HepG2 (cell line): ENCODE measurements around the gene ABCB6. TPM values are rescaled to one million over a fixed set of nuclear protein-coding genes. Genes with fewer than 3 reads are reported as not detected.

Experiments used
- ATF7-NPFF ChIP-seq: sonication (generic); formaldehyde crosslinking; IDR thresholded peaks from 2 replicates; pipeline ENCODE4 v1.8.1; 2023; ENCODE audit warnings: mild to moderate bottlenecking, low read depth, missing genetic modification reagents, moderate library complexity
- BRD4 ChIP-seq: sonication (generic); formaldehyde crosslinking; IDR thresholded peaks from 2 replicates; pipeline ENCODE4 v1.4.0; 2020; ENCODE audit warnings: missing genetic modification reagents
- CBX2 ChIP-seq, 2 experiments: fragments of 200-600 bp in 1 of 2; sonication (generic); formaldehyde crosslinking in 1 of 2; IDR thresholded peaks; 2 replicates each; pipeline versions ENCODE4 v1.7.0 to v1.8.1; 2018 to 2022; ENCODE audit warnings: low read depth in 2 of 2, low read length in 1 of 2, mild to moderate bottlenecking in 1 of 2, missing genetic modification reagents in 1 of 2
- CENPBD1 ChIP-seq: sonication (generic); formaldehyde crosslinking; IDR thresholded peaks from 2 replicates; pipeline ENCODE4 v1.8.0; 2022; ENCODE audit warnings: missing genetic modification reagents, low read depth, mild to moderate bottlenecking, borderline replicate concordance
- HNF1A ChIP-seq, 2 experiments: sonication (generic) in 1 of 2; formaldehyde crosslinking in 1 of 2; IDR thresholded peaks; 2 replicates each; pipeline versions ENCODE4 v1.4.0 to v1.6.1; 2016 to 2020; ENCODE audit warnings: borderline replicate concordance in 1 of 2, low read depth in 1 of 2, mild to moderate bottlenecking in 1 of 2, missing genetic modification reagents in 1 of 2
- HNRNPH1 ChIP-seq: fragments of 200-400 bp; formaldehyde crosslinking; optimal IDR thresholded peaks from 2 replicates; pipeline ENCODE3; 2017; ENCODE audit warnings: mild to moderate bottlenecking, low read depth, low read length
- JDP2 ChIP-seq: sonication (generic); formaldehyde crosslinking; IDR thresholded peaks from 2 replicates; pipeline ENCODE4 v1.8.1; 2022; ENCODE audit warnings: missing genetic modification reagents, borderline replicate concordance
- MZF1 ChIP-seq: sonication (generic); formaldehyde crosslinking; IDR thresholded peaks from 2 replicates; pipeline ENCODE4 v1.8.1; 2023; ENCODE audit warnings: mild to moderate bottlenecking, missing genetic modification reagents, borderline replicate concordance
- PAXIP1 ChIP-seq: sonication (generic); formaldehyde crosslinking; conservative IDR thresholded peaks from 2 replicates; pipeline ENCODE4 v1.4.0; 2020; ENCODE audit warnings: mild to moderate bottlenecking, missing genetic modification reagents, moderate library complexity
- TAF15 ChIP-seq: fragments of 200-400 bp; formaldehyde crosslinking; IDR thresholded peaks from one replicate; pipeline ENCODE4 v1.6.1; 2018; ENCODE audit warnings: mild to moderate bottlenecking, low read depth, low read length; ENCODE audit not compliant: poor library complexity, severe bottlenecking
- ZFP37 ChIP-seq: sonication (generic); formaldehyde crosslinking; IDR thresholded peaks from 2 replicates; pipeline ENCODE4 v1.4.0; 2020; ENCODE audit warnings: missing genetic modification reagents, borderline replicate concordance
- ZHX1 ChIP-seq: sonication (generic); formaldehyde crosslinking; IDR thresholded peaks from 2 replicates; pipeline ENCODE4 v1.8.1; 2022; ENCODE audit warnings: low read depth, mild to moderate bottlenecking, missing genetic modification reagents
- ZNF343 ChIP-seq: sonication (generic); formaldehyde crosslinking; IDR thresholded peaks from 2 replicates; pipeline ENCODE4 v1.4.0; 2020; ENCODE audit warnings: mild to moderate bottlenecking, missing genetic modification reagents
- ZNF879 ChIP-seq: sonication (generic); formaldehyde crosslinking; IDR thresholded peaks from 2 replicates; pipeline ENCODE4 v1.8.1; 2023; ENCODE audit warnings: missing genetic modification reagents
- polyA plus RNA-seq, 8 experiments: library from polyadenylated mRNA; depleted of rRNA in 3 of 8; stranded (reverse) in 7 of 8; unstranded in 1 of 8; fragments of >200 nt; fragmentation: Illumina TruSeq in 4 of 8; extraction: Trizol in 4 of 8; gene quantifications; 2 replicates each; pipeline versions ENCODE4 v1.2.1 to v1.2.3, GENCODE V29; 2011 to 2016; ENCODE audit warnings: low read depth in 4 of 8, missing spikeins in 1 of 8, mixed read lengths in 1 of 8; ENCODE audit not compliant: insufficient read depth in 1 of 8
- total RNA-seq, 5 experiments: library from RNA; depleted of rRNA; stranded (reverse); fragments of >200 nt; fragmentation: Illumina TruSeq; extraction: Trizol; gene quantifications; 2 replicates each; pipeline ENCODE4 v1.2.3, GENCODE V29; 2016; ENCODE audit warnings: low read depth in 1 of 5

ABCB6 gene
- total and polyA plus RNA-seq, 2 of the 13 experiments (the other 11 are each of a cell fraction or from before 2014, with no cell fraction given), result 91.1 to 137 TPM

GRCh38 chr2:219253753-219254589 is 35.2 kb upstream of the ABCB6 start, which contains the start of gene TUBA4A (continued):
- TF ChIP-seq CENPBD1 (no peak), PAXIP1 (CRISPR knock-in tag) (peak; percentile 47), CBX2 (IDR thresholded peaks at IDR 0.05; ENCODE audit: low read depth, low read length) (no peak), CBX2 (CRISPR knock-in tag; IDR thresholded peaks at IDR 0.05; ENCODE audit: low read depth) (no peak), ZNF879 (no peak), ATF7-NPFF (CRISPR knock-in tag) (no peak), BRD4 (CRISPR knock-in tag) (no peak), HNF1A (IDR thresholded peaks at IDR 0.05; ENCODE audit: low read depth) (no peak; the same call in 1 of the 2 replicates), HNF1A (CRISPR knock-in tag; IDR thresholded peaks at IDR 0.05; ENCODE audit: borderline replicate concordance) (peak; percentile 15; the same call in 1 of the 2 replicates), TAF15 (peak; percentile 65), HNRNPH1 (no peak), ZFP37 (CRISPR knock-in tag) (0 out of 2 replicates have a peak, but pooled peaks have one; percentile 4), ZNF343 (peak; percentile 78; the same call in 1 of the 2 replicates), MZF1 (CRISPR knock-in tag) (no peak), ZHX1 (CRISPR knock-in tag) (no peak), JDP2 (CRISPR knock-in tag) (no peak)
